MM.1S (cell line): ENCODE results near the gene ASH1L.

Source experiments
- DNase-seq: peaks from one replicate; pipeline ENCODE4 v3.0.0-alpha.2; 2015
- H2AFZ ChIP-seq: fragments of 300-600 bp; sonication (generic); 2 replicates; pipeline ENCODE4 v1.6.0; 2016; ENCODE audit warnings: antibody characterized with exemption, low read length
- H3F3A ChIP-seq: fragments of 300-600 bp; sonication (generic); 2 replicates; pipeline ENCODE4 v1.6.1; 2016; ENCODE audit warnings: mild to moderate bottlenecking, antibody characterized with exemption, low read length, moderate library complexity, mixed read lengths; ENCODE audit not compliant: insufficient read depth
- H3K27ac ChIP-seq: fragments of 300-600 bp; sonication (generic); 2 replicates; pipeline ENCODE4 v1.5.1; 2016; ENCODE audit warnings: mild to moderate bottlenecking, low read length
- H3K27me3 ChIP-seq: fragments of 300-600 bp; sonication (generic); replicated peaks from 2 replicates; pipeline ENCODE4 v1.6.0; 2016; ENCODE audit warnings: low read length; ENCODE audit not compliant: insufficient read depth
- H3K36me3 ChIP-seq: fragments of 300-600 bp; sonication (generic); replicated peaks from 2 replicates; pipeline ENCODE4 v1.6.1; 2016; ENCODE audit warnings: mild to moderate bottlenecking, low read length, mixed read lengths; ENCODE audit not compliant: insufficient read depth
- H3K4me1 ChIP-seq: fragments of 300-600 bp; sonication (generic); 2 replicates; pipeline ENCODE4 v1.6.1; 2016; ENCODE audit warnings: low read length, mixed read lengths
- H3K4me2 ChIP-seq: fragments of 300-600 bp; sonication (generic); 2 replicates; pipeline ENCODE4 v1.6.0; 2016; ENCODE audit warnings: low read depth, low read length
- H3K4me3 ChIP-seq: fragments of 300-600 bp; sonication (generic); 2 replicates; pipeline ENCODE4 v1.5.1; 2016; ENCODE audit warnings: low read length, mixed read lengths
- H3K79me2 ChIP-seq: fragments of 300-600 bp; sonication (generic); 2 replicates; pipeline ENCODE4 v1.6.1; 2016; ENCODE audit warnings: mixed run types, low read length, mixed read lengths
- H3K9ac ChIP-seq: fragments of 300-600 bp; sonication (generic); 2 replicates; pipeline ENCODE4 v1.6.1; 2016; ENCODE audit warnings: low read length, mixed read lengths
- H3K9me2 ChIP-seq: fragments of 300-600 bp; sonication (generic); replicated peaks from 2 replicates; pipeline ENCODE4 v1.6.1; 2016; ENCODE audit warnings: mild to moderate bottlenecking, low read length, mixed read lengths; ENCODE audit not compliant: insufficient read depth
- H3K9me3 ChIP-seq: fragments of 300-600 bp; sonication (generic); replicated peaks from 2 replicates; pipeline ENCODE4 v1.6.1; 2016; ENCODE audit warnings: mild to moderate bottlenecking, low read length, mixed read lengths; ENCODE audit not compliant: insufficient read depth
- H4K20me1 ChIP-seq: fragments of 300-600 bp; sonication (generic); 2 replicates; pipeline ENCODE4 v1.6.1; 2016; ENCODE audit warnings: mild to moderate bottlenecking, low read length, moderate library complexity, mixed read lengths; ENCODE audit not compliant: insufficient read depth
- EZH2 ChIP-seq: fragments of 300-600 bp; sonication (generic); optimal IDR thresholded peaks from 2 replicates; pipeline ENCODE3; 2017; ENCODE audit warnings: low read depth, mild to moderate bottlenecking, antibody characterized with exemption, low read length, mixed read lengths
- EZH2phosphoT487 ChIP-seq: fragments of 300-600 bp; sonication (generic); IDR thresholded peaks from 2 replicates; pipeline ENCODE4 v1.6.1; 2018; ENCODE audit warnings: antibody characterized with exemption, low read length
- TF ChIP-seq, protein P1 (sequence below): fragments of 300-600 bp; sonication (generic); IDR thresholded peaks from 2 replicates; pipeline ENCODE4 v1.5.1; 2016; ENCODE audit warnings: antibody characterized with exemption, low read length, mixed read lengths

ASH1L gene

DNA sequence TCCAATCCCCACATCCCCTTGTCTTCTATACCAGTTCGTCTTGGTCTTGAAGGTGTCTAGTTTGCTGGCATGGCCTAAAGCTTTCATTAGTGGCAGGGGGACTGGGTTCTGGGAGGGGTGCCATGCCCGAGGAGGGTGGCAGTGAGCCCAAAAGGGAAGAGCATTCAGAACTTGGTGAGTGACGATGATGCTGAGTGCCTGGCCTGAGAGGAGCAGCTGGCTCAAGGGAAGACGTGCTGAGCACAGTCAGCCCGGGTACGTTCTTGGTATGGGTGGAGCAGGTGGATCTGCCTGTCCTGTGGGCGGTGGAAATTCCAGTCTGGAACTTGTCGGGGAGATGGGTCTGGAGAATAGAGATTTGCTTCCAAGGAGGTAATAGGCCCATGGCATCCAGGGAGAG lies 249.3 kb downstream of the ASH1L start:
- H3K9ac ChIP-seq, result no peak overlapping the region
- H3K27ac ChIP-seq, result no peak overlapping the region
- no peak for TF ChIP-seq EZH2
- TF ChIP-seq, protein P1, sequence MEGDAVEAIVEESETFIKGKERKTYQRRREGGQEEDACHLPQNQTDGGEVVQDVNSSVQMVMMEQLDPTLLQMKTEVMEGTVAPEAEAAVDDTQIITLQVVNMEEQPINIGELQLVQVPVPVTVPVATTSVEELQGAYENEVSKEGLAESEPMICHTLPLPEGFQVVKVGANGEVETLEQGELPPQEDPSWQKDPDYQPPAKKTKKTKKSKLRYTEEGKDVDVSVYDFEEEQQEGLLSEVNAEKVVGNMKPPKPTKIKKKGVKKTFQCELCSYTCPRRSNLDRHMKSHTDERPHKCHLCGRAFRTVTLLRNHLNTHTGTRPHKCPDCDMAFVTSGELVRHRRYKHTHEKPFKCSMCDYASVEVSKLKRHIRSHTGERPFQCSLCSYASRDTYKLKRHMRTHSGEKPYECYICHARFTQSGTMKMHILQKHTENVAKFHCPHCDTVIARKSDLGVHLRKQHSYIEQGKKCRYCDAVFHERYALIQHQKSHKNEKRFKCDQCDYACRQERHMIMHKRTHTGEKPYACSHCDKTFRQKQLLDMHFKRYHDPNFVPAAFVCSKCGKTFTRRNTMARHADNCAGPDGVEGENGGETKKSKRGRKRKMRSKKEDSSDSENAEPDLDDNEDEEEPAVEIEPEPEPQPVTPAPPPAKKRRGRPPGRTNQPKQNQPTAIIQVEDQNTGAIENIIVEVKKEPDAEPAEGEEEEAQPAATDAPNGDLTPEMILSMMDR, result no peak
- no peak for TF ChIP-seq EZH2phosphoT487
- H3K27me3 ChIP-seq, result no peaks in the 10 kb centered on the region
- no peak for DNase-seq
- H3K9me2 ChIP-seq, result no peaks in the 10 kb centered on the region
- H4K20me1 ChIP-seq, result no peaks in the 10 kb centered on the region
- peaks cover 45% of the 10 kb centered on the region for H3K79me2 ChIP-seq
- peaks cover 3% of the 10 kb centered on the region; the same call in 1 of the 2 replicates for H3K4me1 ChIP-seq
- no peak overlapping the region for H3K4me2 ChIP-seq
- peaks cover 3% of the 10 kb centered on the region for H3K36me3 ChIP-seq
- H3K4me3 ChIP-seq, result no peak overlapping the region
- no peaks in the 10 kb centered on the region for H3K9me3 ChIP-seq
- H2AFZ ChIP-seq, result no peak overlapping the region
- H3F3A ChIP-seq, result peaks cover 10% of the 10 kb centered on the region

DNA sequence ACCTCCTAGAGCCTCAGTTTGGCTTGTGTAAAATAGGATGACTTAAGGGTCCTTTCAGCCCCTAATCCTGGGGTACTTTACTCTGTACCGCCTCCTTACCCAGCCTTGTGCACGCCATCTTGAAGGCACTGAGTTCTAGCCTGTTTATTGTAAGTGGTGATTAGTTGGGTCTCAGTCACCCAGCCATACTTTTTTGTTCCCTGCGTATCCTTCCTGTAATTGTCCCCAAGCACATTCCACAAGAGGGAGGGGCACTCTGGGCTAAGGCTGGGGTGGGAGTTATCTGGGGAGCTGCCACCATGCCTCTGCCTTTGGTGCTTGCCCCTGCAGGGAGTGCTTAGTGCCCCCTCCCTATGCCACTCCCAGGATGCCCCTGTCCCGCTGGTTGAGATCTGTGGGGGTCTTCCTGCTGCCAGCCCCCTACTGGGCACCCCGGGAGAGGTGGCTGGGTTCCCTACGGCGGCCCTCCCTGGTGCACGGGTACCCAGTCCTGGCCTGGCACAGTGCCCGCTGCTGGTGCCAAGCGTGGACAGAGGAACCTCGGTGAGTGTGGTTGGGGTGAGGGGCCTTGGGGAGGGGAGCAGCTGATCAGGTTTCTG lies 253.1 kb downstream of the ASH1L start:
- no peaks in the 10 kb centered on the region for H3K9me3 ChIP-seq
- H3K36me3 ChIP-seq, result no peaks in the 10 kb centered on the region; the same call in none of the 2 replicates
- peak overlapping the region; percentile 89 for H3K4me2 ChIP-seq
- peaks cover 9% of the 10 kb centered on the region for H3F3A ChIP-seq
- H4K20me1 ChIP-seq, result no peaks in the 10 kb centered on the region
- peak overlapping the region; percentile 88 for H3K9ac ChIP-seq
- peak overlapping the region; percentile 68; the same call in 1 of the 2 replicates for H3K27ac ChIP-seq
- TF ChIP-seq, protein P1, result peak; percentile 18; the same call in 1 of the 2 replicates
- TF ChIP-seq EZH2, result no peak
- peaks cover 45% of the 10 kb centered on the region for H3K79me2 ChIP-seq
- H3K4me1 ChIP-seq, result peaks cover 3% of the 10 kb centered on the region; the same call in 1 of the 2 replicates
- H2AFZ ChIP-seq, result peak overlapping the region; percentile 58
- H3K9me2 ChIP-seq, result no peaks in the 10 kb centered on the region
- H3K4me3 ChIP-seq, result peak overlapping the region; percentile 93
- DNase-seq, result peak; percentile 18
- no peaks in the 10 kb centered on the region for H3K27me3 ChIP-seq

DNA sequence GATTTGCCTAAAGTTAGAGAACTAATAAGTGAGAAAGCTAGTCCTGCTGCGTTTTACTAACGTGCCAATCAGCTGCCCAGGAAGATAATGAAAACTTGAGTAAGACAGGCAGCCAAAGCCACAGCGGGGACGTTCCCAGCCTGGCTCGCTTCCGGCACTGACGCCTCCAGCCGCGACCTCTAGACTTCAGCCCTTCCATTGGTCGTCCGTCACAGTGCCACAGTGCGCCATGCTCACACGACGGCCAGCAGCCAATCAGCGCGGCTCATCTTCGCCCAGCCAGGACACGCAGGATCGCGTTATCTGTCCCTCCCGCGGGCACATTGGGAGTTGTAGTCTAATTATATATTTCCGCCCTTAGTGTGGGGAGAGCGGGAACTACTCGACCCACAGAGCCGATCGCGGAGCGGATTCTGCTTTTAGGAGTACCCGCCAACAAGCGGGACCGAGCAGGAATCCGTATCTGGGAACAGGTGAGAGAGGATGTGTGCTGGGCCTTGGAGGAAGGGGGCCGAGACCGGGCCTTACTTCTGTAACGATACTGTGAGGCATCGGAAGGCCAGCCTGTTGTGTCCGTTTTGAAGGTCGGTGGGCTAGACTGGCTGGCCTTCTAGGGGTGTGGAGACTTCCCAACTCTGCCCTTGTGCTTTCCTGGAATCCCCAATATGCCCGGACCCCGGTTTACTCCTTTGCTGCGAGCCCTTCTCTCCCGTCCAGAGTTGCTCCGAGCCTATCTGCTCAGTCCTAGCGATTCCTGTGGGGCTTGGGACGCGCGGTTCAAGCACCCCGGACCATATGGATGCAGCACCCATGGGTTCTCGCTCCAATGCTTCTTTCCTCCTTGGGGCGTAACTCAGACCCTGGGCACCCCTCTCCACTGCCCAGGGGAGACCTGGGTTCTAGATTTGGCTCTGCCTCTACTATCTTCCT lies 253.8 kb downstream of the ASH1L start, which contains the start of gene FDPS:
FDPS (plus strand) TSS at position 374 of the 930 bp plus-strand sequence. CDS start 924 bp downstream, outside the sequence.
- peak within 1 kb of the TSS; percentile 68 for H3K27ac ChIP-seq
- H3K4me2 ChIP-seq, result peak within 1 kb of the TSS; percentile 89
- H3F3A ChIP-seq, result peaks cover 9% of the 10 kb centered on the region

More for the DNA sequence above, 253.8 kb downstream of the ASH1L start, which contains the start of gene FDPS:
- TF ChIP-seq EZH2 (no peak), EZH2phosphoT487 (no peak)
- TF ChIP-seq, protein P1, result no peak
- H3K4me3 ChIP-seq, result peak within 1 kb of the TSS; percentile 93
- peak; percentile 100 for DNase-seq
- H3K27me3 ChIP-seq, result no peaks in the 10 kb centered on the region
- peak within 1 kb of the TSS; percentile 88 for H3K9ac ChIP-seq
- no peaks in the 10 kb centered on the region; the same call in 1 of the 2 replicates for H3K36me3 ChIP-seq
- no peaks in the 10 kb centered on the region for H3K9me3 ChIP-seq
- no peaks in the 10 kb centered on the region for H4K20me1 ChIP-seq
- peaks cover 3% of the 10 kb centered on the region; the same call in 1 of the 2 replicates for H3K4me1 ChIP-seq
- peak within 1 kb of the TSS; percentile 58 for H2AFZ ChIP-seq
- no peaks in the 10 kb centered on the region for H3K9me2 ChIP-seq
- H3K79me2 ChIP-seq, result peaks cover 45% of the 10 kb centered on the region
